Measurements from ENCODE around the gene ATF7.

DNA sequence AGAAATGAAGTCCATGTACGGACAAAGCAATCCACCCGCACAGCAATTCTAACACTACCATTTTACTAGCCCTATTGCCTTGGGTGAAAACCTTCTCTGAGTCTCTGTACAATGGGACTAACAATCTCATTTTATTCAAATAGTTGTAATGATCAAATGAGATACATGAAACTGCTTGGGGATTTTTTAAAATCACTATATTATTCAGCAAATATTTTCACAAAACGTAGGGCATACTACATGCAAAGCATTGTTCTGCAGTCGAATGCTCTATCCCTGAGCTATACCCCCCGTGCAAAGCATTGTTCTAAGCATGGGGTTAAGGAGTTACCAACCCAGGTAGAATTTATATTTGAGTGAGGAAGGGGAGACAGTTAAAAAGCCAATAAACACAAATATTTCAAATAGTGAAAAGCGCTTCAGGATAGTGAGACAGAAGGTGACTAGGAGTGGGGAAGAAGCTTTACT is 554 bp upstream of the ATF7 start:
- no peak for TF ChIP-seq CTCF (CRISPR knock-in tag; IDR thresholded peaks at IDR 0.05)
- no peak for TF ChIP-seq NFIC (IDR thresholded peaks at IDR 0.05; ENCODE audit: low read length)
- TF ChIP-seq CBFB (CRISPR knock-in tag; IDR thresholded peaks at IDR 0.05): no peak
- no peak for TF ChIP-seq KLF13 (CRISPR knock-in tag; IDR thresholded peaks at IDR 0.05)
- TF ChIP-seq, protein P1, sequence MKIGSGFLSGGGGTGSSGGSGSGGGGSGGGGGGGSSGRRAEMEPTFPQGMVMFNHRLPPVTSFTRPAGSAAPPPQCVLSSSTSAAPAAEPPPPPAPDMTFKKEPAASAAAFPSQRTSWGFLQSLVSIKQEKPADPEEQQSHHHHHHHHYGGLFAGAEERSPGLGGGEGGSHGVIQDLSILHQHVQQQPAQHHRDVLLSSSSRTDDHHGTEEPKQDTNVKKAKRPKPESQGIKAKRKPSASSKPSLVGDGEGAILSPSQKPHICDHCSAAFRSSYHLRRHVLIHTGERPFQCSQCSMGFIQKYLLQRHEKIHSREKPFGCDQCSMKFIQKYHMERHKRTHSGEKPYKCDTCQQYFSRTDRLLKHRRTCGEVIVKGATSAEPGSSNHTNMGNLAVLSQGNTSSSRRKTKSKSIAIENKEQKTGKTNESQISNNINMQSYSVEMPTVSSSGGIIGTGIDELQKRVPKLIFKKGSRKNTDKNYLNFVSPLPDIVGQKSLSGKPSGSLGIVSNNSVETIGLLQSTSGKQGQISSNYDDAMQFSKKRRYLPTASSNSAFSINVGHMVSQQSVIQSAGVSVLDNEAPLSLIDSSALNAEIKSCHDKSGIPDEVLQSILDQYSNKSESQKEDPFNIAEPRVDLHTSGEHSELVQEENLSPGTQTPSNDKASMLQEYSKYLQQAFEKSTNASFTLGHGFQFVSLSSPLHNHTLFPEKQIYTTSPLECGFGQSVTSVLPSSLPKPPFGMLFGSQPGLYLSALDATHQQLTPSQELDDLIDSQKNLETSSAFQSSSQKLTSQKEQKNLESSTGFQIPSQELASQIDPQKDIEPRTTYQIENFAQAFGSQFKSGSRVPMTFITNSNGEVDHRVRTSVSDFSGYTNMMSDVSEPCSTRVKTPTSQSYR (CRISPR knock-in tag; IDR thresholded peaks at IDR 0.05; ENCODE audit: borderline replicate concordance): no peak
- TF ChIP-seq TCF7 (IDR thresholded peaks at IDR 0.05; ENCODE audit: low read depth): no peak
- no peak for TF ChIP-seq MLX (CRISPR knock-in tag; IDR thresholded peaks at IDR 0.05)
- no peak for TF ChIP-seq CEBPB (IDR thresholded peaks at IDR 0.05; ENCODE audit: borderline replicate concordance, low read depth, low read length)
- no peak for TF ChIP-seq ZNF768 (CRISPR knock-in tag; IDR thresholded peaks at IDR 0.05)
- no peak for TF ChIP-seq XBP1 (CRISPR knock-in tag; IDR thresholded peaks at IDR 0.05)
- TF ChIP-seq, protein P2, sequence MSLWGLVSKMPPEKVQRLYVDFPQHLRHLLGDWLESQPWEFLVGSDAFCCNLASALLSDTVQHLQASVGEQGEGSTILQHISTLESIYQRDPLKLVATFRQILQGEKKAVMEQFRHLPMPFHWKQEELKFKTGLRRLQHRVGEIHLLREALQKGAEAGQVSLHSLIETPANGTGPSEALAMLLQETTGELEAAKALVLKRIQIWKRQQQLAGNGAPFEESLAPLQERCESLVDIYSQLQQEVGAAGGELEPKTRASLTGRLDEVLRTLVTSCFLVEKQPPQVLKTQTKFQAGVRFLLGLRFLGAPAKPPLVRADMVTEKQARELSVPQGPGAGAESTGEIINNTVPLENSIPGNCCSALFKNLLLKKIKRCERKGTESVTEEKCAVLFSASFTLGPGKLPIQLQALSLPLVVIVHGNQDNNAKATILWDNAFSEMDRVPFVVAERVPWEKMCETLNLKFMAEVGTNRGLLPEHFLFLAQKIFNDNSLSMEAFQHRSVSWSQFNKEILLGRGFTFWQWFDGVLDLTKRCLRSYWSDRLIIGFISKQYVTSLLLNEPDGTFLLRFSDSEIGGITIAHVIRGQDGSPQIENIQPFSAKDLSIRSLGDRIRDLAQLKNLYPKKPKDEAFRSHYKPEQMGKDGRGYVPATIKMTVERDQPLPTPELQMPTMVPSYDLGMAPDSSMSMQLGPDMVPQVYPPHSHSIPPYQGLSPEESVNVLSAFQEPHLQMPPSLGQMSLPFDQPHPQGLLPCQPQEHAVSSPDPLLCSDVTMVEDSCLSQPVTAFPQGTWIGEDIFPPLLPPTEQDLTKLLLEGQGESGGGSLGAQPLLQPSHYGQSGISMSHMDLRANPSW (CRISPR knock-in tag; IDR thresholded peaks at IDR 0.05; ENCODE audit: borderline replicate concordance): no peak
- TF ChIP-seq TOPORS (CRISPR knock-in tag; IDR thresholded peaks at IDR 0.05): no peak
- no peak for TF ChIP-seq NR2C2 (CRISPR knock-in tag; IDR thresholded peaks at IDR 0.05; ENCODE audit: borderline replicate concordance)
- no peak for TF ChIP-seq JUNB (CRISPR knock-in tag; IDR thresholded peaks at IDR 0.05; ENCODE audit: borderline replicate concordance)

Data from HepG2 (cell line).